HG03575 (cell line): ENCODE data around the gene LRP1B.
A peak's percentile ranks its signal among the peaks of the same experiment; 100 is the strongest.

ENCODE experiments used
- ATAC-seq: cut with Tn5 transposase; IDR thresholded peaks from one replicate; pipeline ENCODE4 v1.9.1; 2021; ENCODE audit not compliant: unreplicated experiment, insufficient number of reproducible peaks, low FRiP score; ENCODE audit errors: extremely low read depth

Gene LRP1B

GRCh38 chr2:140627885-140628284 lies 1502.9 kb downstream of the LRP1B start:
- ATAC-seq = no peak

- no peak for ATAC-seq
Measured at GRCh38 chr2:140627136-140627535, 1503.7 kb downstream of the LRP1B start.

GRCh38 chr2:140624200-140624599 lies 1506.6 kb downstream of the LRP1B start:
- ATAC-seq = no peak

GRCh38 chr2:140621583-140622362 lies 1509.0 kb downstream of the LRP1B start:
- ATAC-seq = no peak

- no peak for ATAC-seq
Measured at GRCh38 chr2:140604788-140605187, 1526.0 kb downstream of the LRP1B start.

- no peak for ATAC-seq
Measured at GRCh38 chr2:140604096-140604495, 1526.7 kb downstream of the LRP1B start.

- no peak for ATAC-seq
Measured at GRCh38 chr2:140603416-140603815, 1527.4 kb downstream of the LRP1B start.

- ATAC-seq = no peak
Measured at GRCh38 chr2:140601801-140602200, 1529.0 kb downstream of the LRP1B start.

- no peak for ATAC-seq
Measured at GRCh38 chr2:140601342-140601741, 1529.5 kb downstream of the LRP1B start.

- no peak for ATAC-seq
Measured at GRCh38 chr2:140600116-140600515, 1530.7 kb downstream of the LRP1B start.

GRCh38 chr2:140597836-140598235 lies 1533.0 kb downstream of the LRP1B start:
- no peak for ATAC-seq

GRCh38 chr2:140597205-140597604 lies 1533.6 kb downstream of the LRP1B start:
- no peak for ATAC-seq

- peak; percentile 54 for ATAC-seq
Measured at GRCh38 chr2:140596447-140596846, 1534.4 kb downstream of the LRP1B start.

GRCh38 chr2:140595107-140595506 lies 1535.7 kb downstream of the LRP1B start:
- ATAC-seq = no peak

- ATAC-seq = no peak
Measured at GRCh38 chr2:140593132-140593531, 1537.7 kb downstream of the LRP1B start.

GRCh38 chr2:140589696-140590095 lies 1541.1 kb downstream of the LRP1B start:
- ATAC-seq = no peak

- ATAC-seq = no peak
Measured at GRCh38 chr2:140589273-140589672, 1541.5 kb downstream of the LRP1B start.

GRCh38 chr2:140586379-140586778 lies 1544.4 kb downstream of the LRP1B start:
- ATAC-seq = peak; percentile 79

GRCh38 chr2:140585016-140585415 lies 1545.8 kb downstream of the LRP1B start:
- no peak for ATAC-seq

GRCh38 chr2:140584471-140584870 lies 1546.3 kb downstream of the LRP1B start:
- no peak for ATAC-seq

- no peak for ATAC-seq
Measured at GRCh38 chr2:140580532-140581151, 1550.2 kb downstream of the LRP1B start.
